Measurements from ENCODE around the gene HNMT.

DNA sequence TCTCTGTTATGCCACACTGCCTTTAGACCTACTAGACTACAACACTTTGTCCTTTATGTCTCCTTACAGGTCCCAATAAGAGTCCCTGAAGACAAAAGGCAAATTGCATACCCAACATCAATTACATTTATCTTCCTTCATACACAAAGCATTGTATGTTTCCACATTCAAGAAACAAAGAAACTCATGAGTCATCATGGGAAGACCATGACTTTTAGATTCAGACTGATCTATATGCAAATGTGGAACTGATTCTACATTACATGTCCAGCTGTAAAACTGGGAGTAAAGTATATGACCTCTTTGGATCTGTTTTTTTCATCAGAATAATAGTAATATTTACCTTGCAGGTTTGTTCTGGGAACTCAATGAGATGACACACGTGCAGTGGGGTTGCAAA is 25.2 kb upstream of the HNMT start:
- TF ChIP-seq CTCF (IDR thresholded peaks at IDR 0.05), result no peak
- TF ChIP-seq ZFX (IDR thresholded peaks at IDR 0.05; ENCODE audit: borderline replicate concordance), result no peak

Data from 22Rv1 (cell line).